Measurements from ENCODE around the gene PDGFRA.
A peak's percentile ranks its signal among the peaks of the same experiment; 100 is the strongest.

GRCh38 chr4:54233697-54234496 lies 4.8 kb downstream of the PDGFRA start:
- TF ChIP-seq POLR2A (IDR thresholded peaks at IDR 0.05; ENCODE audit: borderline replicate concordance, extremely low read depth, insufficient read depth, insufficient read length): no peak
- TF ChIP-seq CTCF (IDR thresholded peaks at IDR 0.05 in 2 of 3, conservative IDR thresholded peaks at IDR 0.05 in 1 of 3; ENCODE audit: borderline replicate concordance in 1 of 3, insufficient read depth in 1 of 3, low read depth in 2 of 3, low read length in 2 of 3): peak; percentile 73 to 83 (median 79)
